ENCODE measurements around the gene PAQR4.

PAQR4 gene

GRCh38 chr16:3007957-3008689 is 39.0 kb downstream of the PAQR4 start:
- no peak for DNase-seq

GRCh38 chr16:3008690-3009037 is 39.5 kb downstream of the PAQR4 start:
- DNase-seq = no peak

DNA sequence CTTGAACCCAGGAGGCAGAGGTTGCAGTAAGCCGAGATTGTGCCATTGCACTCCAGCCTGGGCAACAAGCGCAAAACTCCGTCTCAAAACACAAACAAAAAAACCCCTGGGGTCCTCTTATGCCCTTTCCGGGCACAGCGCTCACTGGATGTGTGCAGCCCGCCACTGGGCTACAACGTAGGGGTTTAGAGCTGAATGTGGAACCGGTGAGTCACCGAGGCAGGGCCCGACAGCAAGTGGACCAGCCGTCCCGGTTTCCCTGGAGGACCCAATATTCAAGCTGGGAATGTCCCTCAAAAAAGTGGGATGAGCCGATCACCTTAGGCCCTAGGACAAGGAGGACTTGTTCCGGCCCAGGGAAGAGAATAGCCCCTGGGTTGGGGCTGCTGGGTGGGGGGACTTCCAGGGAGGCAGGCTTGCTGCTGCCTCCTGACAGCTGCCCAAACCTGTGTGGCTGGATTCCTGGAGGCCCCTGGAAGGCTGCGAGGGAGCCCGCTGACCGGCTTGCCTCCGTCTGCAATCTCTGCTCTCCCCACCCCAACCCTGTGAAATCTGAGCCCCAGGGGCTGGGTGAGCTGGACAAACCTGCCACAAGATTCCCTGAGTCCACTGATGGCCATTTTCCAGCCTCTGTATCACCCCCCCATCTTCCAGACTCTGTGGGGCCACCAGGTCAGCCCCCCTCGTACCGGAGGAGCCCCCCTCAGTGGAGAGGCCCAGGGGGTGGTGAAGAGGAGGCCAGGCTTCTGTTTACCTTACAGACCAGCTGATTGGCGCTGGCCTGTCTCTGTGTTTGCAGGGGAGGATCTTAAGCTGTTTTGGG is 40.6 kb downstream of the PAQR4 start:
- no peak for DNase-seq

- no peak for DNase-seq
These were observed 41.4 kb downstream of the PAQR4 start for GRCh38 chr16:3010510-3010909.

- DNase-seq = no peak
These were observed 43.1 kb downstream of the PAQR4 start for GRCh38 chr16:3012246-3012645.

GRCh38 chr16:3012828-3013420 is 43.8 kb downstream of the PAQR4 start, which contains the start of gene CLDN9:
Gene CLDN9, plus strand, starts transcription at chr16:3012923. Its CDS starts 440 bp downstream, at chr16:3013363.
- no peak for DNase-seq

DNA sequence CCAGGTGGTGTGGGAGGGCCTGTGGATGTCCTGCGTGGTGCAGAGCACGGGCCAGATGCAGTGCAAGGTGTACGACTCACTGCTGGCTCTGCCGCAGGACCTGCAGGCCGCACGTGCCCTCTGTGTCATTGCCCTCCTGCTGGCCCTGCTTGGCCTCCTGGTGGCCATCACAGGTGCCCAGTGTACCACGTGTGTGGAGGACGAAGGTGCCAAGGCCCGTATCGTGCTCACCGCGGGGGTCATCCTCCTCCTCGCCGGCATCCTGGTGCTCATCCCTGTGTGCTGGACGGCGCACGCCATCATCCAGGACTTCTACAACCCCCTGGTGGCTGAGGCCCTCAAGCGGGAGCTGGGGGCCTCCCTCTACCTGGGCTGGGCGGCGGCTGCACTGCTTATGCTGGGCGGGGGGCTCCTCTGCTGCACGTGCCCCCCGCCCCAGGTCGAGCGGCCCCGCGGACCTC is 44.4 kb downstream of the PAQR4 start:
- no peak for DNase-seq

- DNase-seq = no peak
These were observed 45.0 kb downstream of the PAQR4 start for GRCh38 chr16:3013998-3014690.

- no peak for DNase-seq
These were observed 45.8 kb downstream of the PAQR4 start for GRCh38 chr16:3014971-3015370.

GRCh38 chr16:3015865-3016521 is 46.8 kb downstream of the PAQR4 start:
- no peak for DNase-seq

DNA sequence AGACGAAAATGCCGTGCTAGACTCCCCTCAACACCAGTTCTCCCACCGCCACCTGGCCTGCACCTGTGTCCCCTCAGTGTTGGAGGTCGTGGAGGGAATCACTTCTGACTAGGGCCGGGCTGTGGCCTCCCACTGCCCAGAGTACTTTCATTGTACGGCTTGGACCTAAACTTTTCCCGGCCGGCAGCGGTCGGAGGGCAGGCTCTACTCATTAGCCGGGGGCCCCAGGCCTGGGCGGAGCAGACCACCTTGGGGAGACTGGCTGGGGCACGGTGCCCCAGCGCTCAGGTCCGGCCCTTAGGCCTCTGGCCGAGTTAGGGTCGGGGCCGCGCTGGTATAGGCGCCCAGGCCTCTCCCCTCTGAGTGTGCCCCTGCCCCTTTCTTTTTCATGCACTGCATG is 48.2 kb downstream of the PAQR4 start:
- no peak for DNase-seq

- DNase-seq = no peak
These were observed 48.8 kb downstream of the PAQR4 start, which contains the start of gene CLDN6 for GRCh38 chr16:3017794-3018506. Gene CLDN6, minus strand, starts transcription at chr16:3018183. Its CDS starts 2,162 bp downstream, at chr16:3016021.

DNA sequence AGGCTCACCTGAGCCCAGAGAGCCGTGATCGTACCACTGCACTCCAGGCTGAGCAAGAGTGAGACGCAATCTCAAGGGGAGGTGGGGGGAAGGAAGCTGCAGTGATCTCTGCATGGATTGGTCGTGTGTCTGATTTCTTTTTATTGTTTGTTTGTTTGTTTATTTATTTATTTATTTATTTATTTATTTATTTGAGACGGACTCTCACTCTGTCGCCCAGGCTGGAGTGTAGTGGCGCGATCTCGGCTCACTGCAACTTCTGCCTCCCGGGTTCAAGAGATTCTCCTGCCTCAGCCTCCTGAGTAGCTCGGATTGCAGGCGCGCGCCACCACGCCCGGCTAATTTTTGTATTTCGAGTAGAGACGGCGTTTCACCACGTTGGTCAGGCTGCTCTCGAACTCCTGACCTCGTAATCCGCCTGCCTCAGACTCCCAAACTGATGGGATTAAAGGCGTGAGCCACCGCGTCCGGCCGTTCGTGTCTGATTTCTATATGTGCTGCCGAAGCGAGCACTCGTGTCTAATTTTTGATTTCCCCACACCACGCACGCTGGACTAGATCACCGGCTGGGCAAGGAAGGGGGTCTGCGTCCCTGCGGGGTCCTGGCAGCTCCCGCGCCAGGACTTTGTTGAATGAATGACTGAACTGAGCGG is 50.6 kb downstream of the PAQR4 start:
- DNase-seq = no peak

DNA sequence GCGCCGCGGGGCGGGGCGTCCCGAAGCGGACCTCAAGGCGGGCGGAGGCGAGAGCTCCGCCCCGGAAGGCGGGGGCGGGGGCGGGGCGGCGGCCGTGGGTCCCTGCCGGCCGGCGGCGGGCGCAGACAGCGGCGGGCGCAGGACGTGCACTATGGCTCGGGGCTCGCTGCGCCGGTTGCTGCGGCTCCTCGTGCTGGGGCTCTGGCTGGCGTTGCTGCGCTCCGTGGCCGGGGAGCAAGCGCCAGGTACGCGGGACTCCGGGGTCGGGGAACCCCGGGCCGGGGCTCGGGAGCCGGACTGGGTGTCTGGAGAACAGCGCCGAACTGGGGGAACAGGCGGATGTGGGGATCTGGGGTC is 51.1 kb downstream of the PAQR4 start, which contains the start of gene TNFRSF12A:
TSS of gene TNFRSF12A (plus strand) at position 122 of the 357 bp plus-strand sequence. CDS start at position 152, 30 bp downstream.
- peak; percentile 54 for DNase-seq

GRCh38 chr16:3020604-3021448 is 51.7 kb downstream of the PAQR4 start:
- peak; percentile 77 for DNase-seq

DNA sequence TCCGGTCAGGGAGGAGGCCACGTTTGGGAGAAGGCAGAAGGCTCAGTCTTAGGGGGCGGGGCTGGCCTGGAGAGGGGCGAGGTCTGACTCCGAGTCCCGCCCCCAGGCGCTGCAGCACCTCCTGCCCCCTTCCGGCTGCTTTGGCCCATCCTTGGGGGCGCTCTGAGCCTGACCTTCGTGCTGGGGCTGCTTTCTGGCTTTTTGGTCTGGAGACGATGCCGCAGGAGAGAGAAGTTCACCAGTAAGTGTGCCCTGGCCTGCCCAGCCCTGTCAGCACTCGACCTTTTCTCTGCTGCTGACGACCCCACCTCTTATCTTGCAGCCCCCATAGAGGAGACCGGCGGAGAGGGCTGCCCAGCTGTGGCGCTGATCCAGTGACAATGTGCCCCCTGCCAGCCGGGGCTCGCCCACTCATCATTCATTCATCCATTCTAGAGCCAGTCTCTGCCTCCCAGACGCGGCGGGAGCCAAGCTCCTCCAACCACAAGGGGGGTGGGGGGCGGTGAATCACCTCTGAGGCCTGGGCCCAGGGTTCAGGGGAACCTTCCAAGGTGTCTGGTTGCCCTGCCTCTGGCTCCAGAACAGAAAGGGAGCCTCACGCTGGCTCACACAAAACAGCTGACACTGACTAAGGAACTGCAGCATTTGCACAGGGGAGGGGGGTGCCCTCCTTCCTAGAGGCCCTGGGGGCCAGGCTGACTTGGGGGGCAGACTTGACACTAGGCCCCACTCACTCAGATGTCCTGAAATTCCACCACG is 52.5 kb downstream of the PAQR4 start:
- peak; percentile 78 for DNase-seq

DNA sequence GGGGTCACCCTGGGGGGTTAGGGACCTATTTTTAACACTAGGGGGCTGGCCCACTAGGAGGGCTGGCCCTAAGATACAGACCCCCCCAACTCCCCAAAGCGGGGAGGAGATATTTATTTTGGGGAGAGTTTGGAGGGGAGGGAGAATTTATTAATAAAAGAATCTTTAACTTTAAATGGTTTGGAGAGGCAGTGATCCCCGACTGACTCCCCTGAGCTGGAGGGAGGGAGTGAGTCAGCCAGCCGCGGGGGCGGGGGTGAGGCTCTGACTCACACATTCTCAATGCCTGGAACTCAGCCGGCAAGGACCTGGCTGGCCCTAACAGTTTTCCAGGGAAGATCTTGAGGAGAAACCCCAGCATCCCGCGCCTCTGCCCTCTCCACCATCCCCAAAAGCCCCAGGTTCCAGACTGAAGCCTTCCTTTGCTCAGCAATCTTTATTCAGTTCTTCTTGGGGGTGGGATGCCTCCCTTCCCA is 53.1 kb downstream of the PAQR4 start:
- peak; percentile 70 for DNase-seq

- no peak for DNase-seq
These were observed 53.7 kb downstream of the PAQR4 start for GRCh38 chr16:3022684-3023414.
